ENCODE measurements around the gene WDFY4. TPM values are rescaled to one million over a fixed set of nuclear protein-coding genes. Genes with fewer than 3 reads are reported as not detected.

The WDFY4 gene
- total RNA-seq, 4 donors from 2014 or later, result 5.0 to 16.5 (median 8.8) TPM

DNA sequence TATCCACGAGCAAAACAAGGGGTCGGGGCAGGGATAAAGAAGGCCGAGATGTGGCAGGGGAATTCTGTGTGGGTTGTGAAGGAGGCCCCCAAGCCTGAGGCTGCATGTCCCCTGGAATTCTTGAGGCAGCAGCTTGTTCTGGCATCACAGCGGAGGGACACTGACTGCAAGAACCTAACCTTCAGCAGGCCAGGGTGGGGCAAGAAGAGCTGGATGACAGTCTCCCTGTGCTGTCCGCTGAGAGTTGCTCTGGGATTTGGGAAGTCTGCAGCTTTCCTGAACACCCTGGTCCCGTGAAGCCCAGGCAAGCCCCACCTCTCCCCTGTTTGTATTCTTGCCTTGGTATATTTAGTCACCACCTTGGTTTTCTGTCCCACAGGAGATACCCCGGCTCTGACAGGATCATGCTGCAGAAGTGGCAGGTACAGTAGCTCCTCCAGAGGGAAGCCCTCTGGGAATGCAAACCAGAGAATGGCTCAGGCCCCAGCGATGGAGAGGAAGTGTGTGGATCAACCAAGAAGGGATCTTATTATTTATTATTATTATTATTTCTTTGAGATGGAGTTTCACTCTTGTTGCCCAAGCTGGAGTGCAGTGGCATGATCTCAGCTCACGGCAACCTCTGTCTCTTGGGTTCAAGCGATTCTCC lies 256.9 kb downstream of the WDFY4 start:
- H3K4me1 ChIP-seq, result peaks cover 0 to 5% (median 0%) of the 10 kb centered on the region in 4 donors

DNA sequence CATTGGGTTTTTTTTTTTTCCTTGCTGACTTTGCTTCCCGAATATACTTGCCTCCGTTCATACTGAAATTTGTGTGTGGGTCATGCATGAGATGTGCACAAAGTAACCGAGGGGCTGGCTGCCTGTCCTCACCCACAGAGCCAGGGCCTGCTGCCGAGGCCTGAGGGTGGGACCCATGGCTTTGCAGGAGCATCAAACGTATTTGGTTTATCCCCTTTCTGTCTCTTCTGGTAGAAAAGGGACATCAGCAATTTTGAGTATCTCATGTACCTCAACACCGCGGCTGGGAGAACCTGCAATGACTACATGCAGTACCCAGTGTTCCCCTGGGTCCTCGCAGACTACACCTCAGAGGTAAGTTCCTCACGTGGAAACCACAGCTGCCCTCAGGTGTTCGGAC lies 258.4 kb downstream of the WDFY4 start:
- no peak overlapping the region for H3K4me3 ChIP-seq
- no peaks in the 10 kb centered on the region for H3K9me3 ChIP-seq
- no peak overlapping the region for H3K27ac ChIP-seq
- H3K4me1 ChIP-seq, result peaks cover 0 to 20% (median 0%) of the 10 kb centered on the region in 4 donors
- no peaks in the 10 kb centered on the region for H3K27me3 ChIP-seq
- no peaks in the 10 kb centered on the region for H3K36me3 ChIP-seq
- TF ChIP-seq EP300 (IDR thresholded peaks at IDR 0.05) (no peak), POLR2A (IDR thresholded peaks at IDR 0.05) (no peak)
- TF ChIP-seq, protein P1, sequence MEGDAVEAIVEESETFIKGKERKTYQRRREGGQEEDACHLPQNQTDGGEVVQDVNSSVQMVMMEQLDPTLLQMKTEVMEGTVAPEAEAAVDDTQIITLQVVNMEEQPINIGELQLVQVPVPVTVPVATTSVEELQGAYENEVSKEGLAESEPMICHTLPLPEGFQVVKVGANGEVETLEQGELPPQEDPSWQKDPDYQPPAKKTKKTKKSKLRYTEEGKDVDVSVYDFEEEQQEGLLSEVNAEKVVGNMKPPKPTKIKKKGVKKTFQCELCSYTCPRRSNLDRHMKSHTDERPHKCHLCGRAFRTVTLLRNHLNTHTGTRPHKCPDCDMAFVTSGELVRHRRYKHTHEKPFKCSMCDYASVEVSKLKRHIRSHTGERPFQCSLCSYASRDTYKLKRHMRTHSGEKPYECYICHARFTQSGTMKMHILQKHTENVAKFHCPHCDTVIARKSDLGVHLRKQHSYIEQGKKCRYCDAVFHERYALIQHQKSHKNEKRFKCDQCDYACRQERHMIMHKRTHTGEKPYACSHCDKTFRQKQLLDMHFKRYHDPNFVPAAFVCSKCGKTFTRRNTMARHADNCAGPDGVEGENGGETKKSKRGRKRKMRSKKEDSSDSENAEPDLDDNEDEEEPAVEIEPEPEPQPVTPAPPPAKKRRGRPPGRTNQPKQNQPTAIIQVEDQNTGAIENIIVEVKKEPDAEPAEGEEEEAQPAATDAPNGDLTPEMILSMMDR (IDR thresholded peaks at IDR 0.05), result no peak
- WGBS, 2 donors, result 92 to 93% methylated on average over 10 of the region's 10 CpGs
- DNase-seq (ENCODE audit: low spot score in 2 of 2), result no peak

More for the DNA sequence above, 256.9 kb downstream of the WDFY4 start:
- Histone ChIP-seq H3K9me3 (no peaks in the 10 kb centered on the region), H3K36me3 (no peaks in the 10 kb centered on the region), H3K27me3 (no peaks in the 10 kb centered on the region), H3K4me3 (no peak overlapping the region), H3K27ac (no peak overlapping the region)
- no peak for TF ChIP-seq EP300 (IDR thresholded peaks at IDR 0.05)
- no peak for TF ChIP-seq POLR2A (IDR thresholded peaks at IDR 0.05)
- TF ChIP-seq, protein P1 (IDR thresholded peaks at IDR 0.05), result no peak
- 80 to 84% methylated on average over 10 of the region's 10 CpGs for WGBS, 2 donors
- no peak for DNase-seq (ENCODE audit: low spot score in 2 of 2)

DNA sequence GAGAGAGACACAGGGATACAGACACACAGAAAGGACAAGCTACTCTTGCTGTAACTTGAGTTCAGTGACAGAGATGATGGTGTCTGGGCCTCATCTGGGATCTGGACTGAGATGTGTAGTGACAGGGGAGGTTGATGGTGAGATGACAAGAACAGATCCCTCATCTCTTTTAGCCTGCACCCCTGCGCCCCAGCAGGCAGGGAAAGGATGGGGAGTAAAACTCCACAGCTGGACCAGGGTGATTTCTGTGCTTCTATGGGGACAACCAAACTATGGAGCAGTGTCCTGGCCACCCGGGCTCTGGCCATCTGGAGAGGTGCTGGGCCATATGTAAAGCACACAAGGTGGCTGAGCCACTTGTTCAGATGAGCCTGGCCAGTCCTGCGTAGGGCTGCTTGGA lies 259.5 kb downstream of the WDFY4 start:
- Histone ChIP-seq H3K36me3 (no peaks in the 10 kb centered on the region), H3K9me3 (no peaks in the 10 kb centered on the region), H3K27me3 (no peaks in the 10 kb centered on the region), H3K4me3 (no peak overlapping the region), H3K4me1 (peaks cover 0 to 21% (median 0%) of the 10 kb centered on the region in 4 donors), H3K27ac (no peak overlapping the region)
- no peak for DNase-seq (ENCODE audit: low spot score in 2 of 2)
- WGBS, 2 donors, result 94 to 97% methylated on average over 3 of the region's 3 CpGs
- no peak for TF ChIP-seq EP300 (IDR thresholded peaks at IDR 0.05)
- TF ChIP-seq, protein P1 (IDR thresholded peaks at IDR 0.05), result no peak
- no peak for TF ChIP-seq POLR2A (IDR thresholded peaks at IDR 0.05)

DNA sequence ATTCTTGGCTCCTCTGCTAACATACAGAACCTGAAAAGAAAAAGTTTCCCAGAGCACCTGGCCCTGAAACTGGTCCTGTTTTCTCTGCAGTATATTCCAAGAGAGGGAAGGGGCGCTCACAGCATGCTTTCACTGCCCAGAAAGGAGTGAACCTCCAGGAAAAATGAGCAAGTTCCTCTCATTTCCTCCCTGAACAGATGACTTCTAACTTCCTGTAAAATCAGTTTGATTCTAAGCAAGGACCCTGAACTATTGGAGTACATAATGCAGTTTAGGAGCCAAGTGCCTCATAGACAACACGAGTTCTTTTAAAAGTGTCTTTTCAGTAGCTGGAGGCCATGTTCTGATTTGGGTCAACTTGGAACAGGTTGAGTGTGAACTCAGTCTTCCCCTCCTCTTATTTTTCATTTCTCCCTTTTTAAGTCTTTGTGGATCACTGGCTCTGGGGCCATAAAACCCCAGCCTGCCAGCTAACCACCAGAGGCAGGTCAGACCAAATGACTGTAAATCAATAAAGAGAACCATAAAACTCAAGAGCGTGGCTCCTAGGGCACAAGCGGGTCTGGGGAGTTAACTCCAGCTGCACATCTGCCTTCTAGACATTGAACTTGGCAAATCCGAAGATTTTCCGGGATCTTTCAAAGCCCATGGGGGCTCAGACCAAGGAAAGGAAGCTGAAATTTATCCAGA lies 260.9 kb downstream of the WDFY4 start:
- DNase-seq (ENCODE audit: low spot score in 2 of 2), result no peak
- Histone ChIP-seq H3K27me3 (no peaks in the 10 kb centered on the region), H3K4me3 (no peak overlapping the region), H3K9me3 (no peaks in the 10 kb centered on the region), H3K36me3 (no peaks in the 10 kb centered on the region), H3K4me1 (peaks cover 0 to 21% (median 0%) of the 10 kb centered on the region in 4 donors), H3K27ac (no peak overlapping the region)
- WGBS, 2 donors, result 65 to 71% methylated on average over 6 of the region's 6 CpGs
- TF ChIP-seq POLR2A (IDR thresholded peaks at IDR 0.05), result no peak
- TF ChIP-seq EP300 (IDR thresholded peaks at IDR 0.05), result no peak

DNA sequence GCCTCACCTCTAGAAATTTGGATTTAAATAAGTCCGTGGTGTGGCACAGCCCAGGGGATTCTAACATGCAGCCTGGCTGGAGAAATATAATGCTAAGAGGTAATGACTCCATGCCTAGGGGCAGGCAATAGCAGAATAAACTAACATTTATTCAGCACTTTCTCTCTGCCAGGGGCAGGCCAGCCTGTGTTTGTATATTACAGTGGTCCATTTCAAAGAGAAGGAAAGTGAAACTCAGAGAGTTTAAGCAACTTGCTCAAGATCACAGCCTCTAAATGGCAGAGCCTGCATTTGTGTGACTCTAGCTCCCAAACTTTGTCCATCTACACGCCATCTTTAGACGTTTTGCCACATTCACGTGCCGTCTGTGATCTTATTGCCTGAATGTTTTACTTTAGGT lies 261.7 kb downstream of the WDFY4 start:
- H3K27ac ChIP-seq, result no peak overlapping the region
- no peak overlapping the region for H3K4me3 ChIP-seq
- peaks cover 0 to 21% (median 0%) of the 10 kb centered on the region in 4 donors for H3K4me1 ChIP-seq
- WGBS, 2 donors, result 82 to 89% methylated on average over 5 of the region's 5 CpGs
- no peak for TF ChIP-seq POLR2A (IDR thresholded peaks at IDR 0.05)
- TF ChIP-seq, protein P1 (IDR thresholded peaks at IDR 0.05), result no peak
- no peak for TF ChIP-seq EP300 (IDR thresholded peaks at IDR 0.05)
- H3K36me3 ChIP-seq, result no peaks in the 10 kb centered on the region
- no peaks in the 10 kb centered on the region for H3K27me3 ChIP-seq
- H3K9me3 ChIP-seq, result no peaks in the 10 kb centered on the region
- DNase-seq (ENCODE audit: low spot score in 2 of 2), result no peak
